Superior temporal gyrus (tissue), 1 donor: Measurements from ENCODE around the gene ELAVL2.
"Not testable (repeated sequence)": the region's sequence is repeated elsewhere in the genome, so short reads cannot be mapped to it uniquely, and the experiment has no call there.

ENCODE experiments used
- DNase-seq: peaks from one replicate; pipeline ENCODE4 v3.0.0-alpha.2; 2016; ENCODE audit errors: extremely low spot score

ELAVL2 gene

DNA sequence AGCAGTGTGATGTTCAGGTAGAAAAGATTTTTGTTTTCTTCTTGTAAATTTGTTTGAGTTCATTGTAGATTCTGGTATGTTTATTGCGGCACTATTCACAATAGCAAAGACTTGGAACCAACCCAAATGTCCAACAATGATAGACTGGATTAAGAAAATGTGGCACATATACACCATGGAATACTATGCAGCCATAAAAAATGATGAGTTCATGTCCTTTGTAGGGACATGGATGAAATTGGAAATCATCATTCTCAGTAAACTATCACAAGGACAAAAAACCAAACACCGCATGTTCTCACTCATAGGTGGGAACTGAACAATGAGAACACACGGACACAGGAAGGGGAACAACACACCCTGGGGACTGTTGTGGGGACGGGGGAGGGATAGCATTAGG, 103.0 kb downstream of the ELAVL2 start:
- DNase-seq, result not testable (repeated sequence)

DNA sequence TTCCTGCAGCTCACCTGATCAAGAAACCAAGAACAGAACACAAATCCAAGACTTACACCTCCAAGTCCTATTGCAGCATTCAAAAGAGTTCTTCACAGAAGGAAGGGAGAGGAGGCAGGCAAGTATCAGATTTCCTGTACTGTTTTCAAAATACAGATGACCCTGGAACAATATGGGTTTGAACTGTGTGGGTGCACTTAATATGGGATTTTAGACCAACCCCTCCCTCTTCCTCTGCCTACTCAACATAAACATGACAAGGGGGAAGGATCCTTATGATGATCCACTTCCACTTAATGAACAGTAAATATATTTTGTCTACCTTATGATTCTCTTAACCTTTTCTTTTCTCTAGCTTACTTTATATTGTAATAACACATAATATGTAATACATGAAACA, 104.6 kb downstream of the ELAVL2 start:
- DNase-seq, result no peak

DNA sequence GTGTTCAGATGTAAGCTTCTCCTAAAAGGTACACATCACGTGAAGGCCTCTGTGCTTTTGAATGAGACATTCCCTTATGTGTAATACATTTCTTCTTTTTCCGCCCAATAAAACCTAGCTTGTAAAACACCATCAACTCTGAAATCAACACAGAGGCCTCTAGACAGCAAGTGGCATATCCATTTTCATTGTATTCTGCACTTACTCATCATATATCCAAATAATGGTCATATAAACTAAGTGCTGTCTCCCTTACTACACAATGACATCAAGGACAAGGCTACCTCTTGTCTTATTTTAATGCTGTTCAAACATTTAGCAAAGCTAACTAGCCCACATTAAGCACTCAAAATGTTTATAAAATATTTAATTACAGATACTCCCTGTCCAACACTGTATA, 108.5 kb downstream of the ELAVL2 start:
- DNase-seq, result no peak

DNA sequence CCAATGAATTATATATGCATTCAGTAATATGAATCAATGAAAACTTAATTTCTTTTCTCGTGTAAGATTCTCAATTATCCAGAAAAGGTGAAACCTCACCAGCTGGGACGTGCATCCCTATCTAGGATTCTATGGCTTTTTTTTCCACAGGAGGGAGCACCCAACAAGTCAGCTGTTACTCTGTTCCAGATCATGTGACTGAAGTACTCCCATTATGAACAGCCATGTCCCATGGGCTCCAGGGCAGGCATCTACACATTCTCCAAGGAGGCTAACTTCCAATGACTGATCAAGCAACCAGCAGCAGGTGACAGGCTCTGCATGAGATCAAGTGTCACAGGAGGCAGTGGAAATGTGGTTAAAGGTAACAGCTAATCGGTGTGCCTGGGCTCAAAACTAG, 118.8 kb downstream of the ELAVL2 start:
- DNase-seq, result no peak

DNA sequence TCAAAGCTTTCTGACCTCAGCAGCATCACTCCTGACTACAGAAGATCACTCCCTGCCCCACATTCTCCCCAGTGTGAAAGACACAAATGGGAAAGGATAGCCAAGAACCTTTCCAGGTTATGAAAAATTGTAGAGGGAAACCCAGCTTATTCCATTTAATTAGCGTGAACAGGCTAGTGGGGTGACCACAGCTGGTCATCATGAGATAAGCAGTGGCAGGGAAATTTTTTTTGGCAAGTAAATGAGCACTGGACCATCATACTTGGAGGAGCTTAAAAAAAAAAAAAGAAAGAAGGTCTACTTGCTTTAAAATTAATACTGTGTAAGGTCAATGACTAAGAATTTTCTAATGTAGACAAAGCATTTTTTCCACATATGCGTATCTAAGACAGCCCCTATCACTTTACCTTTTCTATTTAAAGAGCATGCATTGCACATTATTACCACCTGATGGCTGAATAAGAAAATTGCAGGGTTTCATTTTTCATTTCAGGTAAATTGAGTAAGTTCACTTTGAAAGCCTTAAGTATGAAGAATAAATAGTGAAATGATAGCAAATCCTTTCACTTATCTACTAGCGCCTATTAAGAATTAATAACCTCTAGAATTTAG, 123.6 kb downstream of the ELAVL2 start:
- DNase-seq, result no peak

DNA sequence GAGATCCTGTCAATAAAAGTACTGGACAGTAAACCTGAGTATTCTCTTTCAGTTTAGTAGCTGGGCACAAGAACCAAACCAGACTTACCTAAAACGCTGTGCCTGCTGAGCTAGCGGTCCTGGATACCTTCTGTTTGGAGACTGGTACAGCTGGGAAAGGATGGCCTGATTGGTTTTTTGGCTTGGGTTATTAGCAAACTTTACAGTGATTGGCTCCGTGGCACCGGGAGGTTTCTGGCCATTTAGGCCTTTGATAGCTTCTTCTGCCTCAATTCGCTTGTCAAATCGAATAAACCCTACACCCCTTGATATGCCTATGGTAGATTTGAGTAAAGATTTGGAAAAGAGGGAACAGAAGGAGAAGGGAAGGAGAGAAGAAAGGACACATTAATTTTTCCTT, 124.7 kb downstream of the ELAVL2 start:
- DNase-seq, result no peak

DNA sequence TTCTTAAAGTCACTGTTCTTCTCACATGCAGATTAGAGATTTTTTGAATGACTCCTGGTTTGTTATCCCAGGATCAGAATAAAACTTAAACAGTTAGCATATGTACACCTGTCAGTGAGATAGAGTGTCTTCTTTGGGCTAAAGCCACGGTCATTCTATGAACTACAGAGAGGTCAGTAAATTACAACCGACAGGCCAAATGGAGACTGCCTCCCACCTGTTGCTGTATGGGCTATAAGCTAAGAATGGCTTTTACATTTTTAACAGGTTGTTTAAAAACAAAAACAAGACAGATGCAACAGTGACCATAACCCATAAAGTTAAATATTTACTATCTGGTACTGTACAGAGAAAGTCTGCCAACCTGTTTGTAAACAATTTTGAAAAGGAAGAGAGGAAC, 125.7 kb downstream of the ELAVL2 start:
- no peak for DNase-seq

DNA sequence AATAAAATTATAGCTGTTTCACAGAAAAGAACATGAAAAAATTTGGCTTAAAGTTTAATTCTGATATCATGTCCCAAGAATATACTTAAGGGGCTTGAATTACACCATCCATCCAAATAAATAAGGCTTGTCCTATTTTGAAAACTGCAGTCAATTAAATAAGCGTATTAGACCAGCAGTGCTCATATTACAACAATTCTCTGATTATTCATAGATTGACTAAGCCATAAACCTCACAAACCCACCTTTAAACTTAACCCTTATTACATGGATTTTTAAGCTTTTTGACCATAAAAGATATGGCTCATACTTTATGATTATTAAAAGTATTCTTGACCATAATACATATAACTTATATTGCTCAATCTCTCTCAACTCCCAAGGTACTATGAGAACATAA, 127.9 kb downstream of the ELAVL2 start:
- no peak for DNase-seq

DNA sequence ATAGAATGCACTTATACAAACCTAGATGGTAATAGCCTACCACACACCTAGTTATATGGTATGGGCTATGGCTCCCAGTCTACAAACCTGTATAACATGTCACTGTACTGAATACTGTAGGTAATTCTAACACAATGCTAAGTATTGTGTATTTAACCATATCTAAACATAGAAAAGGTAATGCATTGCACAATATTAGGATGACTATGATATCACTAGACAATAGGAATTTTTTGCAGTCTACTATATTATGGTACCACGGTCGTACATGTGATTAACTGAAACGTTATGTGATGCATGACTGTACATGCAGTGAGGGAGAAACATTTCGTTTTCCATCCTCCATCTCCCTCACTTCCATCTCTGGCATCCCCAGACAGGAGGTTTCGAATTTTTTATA, 130.5 kb downstream of the ELAVL2 start:
- DNase-seq, result no peak

DNA sequence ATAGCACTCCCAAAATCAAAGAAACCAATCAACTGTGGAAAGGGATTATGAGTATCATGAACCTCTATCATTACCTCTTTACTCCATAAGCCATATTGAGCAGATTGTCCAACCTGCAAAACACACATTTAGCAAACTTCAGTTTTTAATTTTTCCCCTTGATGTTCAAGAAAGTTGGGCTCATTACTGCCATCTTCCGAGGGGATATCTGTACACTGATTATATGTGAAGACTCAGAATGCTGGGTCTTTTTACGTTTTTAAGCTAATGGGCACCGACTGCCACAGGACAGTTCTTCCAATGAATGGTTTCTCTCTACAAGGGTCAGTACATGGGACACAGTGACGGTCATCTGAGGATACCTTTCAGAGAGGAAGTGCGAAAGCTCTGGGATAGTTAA, 132.7 kb downstream of the ELAVL2 start:
- no peak for DNase-seq

DNA sequence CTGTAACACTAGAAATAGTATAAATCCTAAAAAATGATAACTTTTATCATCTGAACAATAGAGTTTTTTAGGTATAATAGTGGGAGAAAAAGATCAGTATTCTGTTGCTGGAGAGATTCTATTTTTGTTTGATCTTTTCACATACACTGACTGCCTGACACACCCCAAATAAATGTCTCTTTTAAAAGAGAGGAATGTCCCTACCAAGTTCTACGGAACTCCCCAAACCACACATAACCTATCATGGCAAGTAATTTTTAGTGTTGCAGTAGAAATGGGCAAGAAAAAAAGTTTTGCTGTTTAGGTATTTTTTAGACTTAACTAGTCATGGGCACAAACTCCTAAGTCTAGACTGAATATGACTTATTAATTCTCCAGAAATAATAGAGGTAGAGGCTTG, 139.1 kb downstream of the ELAVL2 start:
- no peak for DNase-seq

DNA sequence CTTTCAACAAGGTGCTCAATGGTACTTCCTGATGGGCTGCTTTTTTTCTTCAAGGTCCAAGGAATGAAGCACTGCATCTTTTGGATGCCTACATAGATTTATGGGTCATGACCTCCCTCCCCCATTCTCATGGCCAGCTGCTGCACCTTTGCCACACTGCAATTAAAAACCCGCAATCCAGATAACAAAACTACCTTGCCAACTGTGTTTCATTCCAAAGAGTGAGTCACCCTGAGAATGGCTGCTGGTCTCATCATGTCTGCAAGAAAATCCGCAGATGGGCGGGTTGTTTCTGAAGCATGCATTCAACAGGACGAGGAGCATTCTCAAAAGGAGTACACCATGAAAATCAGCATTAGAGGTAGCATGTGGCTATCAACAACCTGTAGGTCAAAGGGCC, 139.8 kb downstream of the ELAVL2 start:
- DNase-seq, result no peak

DNA sequence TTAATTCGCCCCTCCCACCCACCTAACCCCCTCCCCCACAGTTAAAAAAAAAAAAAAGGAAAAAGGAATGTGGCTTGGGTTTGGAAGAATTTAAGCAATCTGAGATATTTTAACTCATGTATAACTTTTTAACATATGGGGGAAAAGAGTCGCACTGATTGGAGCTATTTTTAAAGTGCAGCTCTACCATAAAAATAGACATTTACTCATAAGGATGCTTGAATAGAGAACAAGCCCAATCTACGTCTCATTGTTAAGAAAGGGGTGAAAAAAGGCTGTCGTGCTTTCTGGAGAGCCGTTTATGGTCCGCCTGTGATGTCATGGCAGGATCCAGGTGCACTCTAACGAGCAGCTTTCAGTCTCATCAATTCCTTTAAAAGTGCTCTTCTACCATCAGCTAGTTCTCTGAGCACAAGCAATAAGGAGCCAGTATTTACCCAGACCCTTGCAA, 142.4 kb downstream of the ELAVL2 start:
- DNase-seq, result no peak

DNA sequence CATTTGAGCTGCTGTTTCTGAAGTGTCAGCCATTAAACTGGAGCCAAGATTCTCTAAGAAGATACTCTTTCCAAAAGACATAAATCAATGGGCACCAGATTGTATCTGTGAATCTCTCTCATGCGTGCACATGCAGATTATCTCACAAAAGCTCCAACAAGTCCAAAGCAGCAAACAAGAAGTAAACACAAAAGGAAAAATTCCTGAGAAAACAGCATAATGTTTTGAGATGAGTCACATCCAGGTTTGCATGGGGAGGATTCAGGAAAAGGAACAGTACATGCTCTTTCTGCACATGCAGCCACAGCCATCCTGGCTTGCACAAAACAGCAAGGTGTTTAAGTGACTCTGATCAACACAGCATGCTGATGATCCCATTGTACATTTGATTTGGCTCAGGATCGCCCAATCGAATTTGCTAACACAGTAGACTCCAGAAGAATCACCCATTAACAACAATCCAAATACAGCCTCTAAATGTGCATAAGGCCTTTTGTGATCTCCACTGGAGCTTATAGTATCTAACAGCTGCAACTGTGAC, 143.1 kb downstream of the ELAVL2 start:
- DNase-seq, result peak; percentile 56

DNA sequence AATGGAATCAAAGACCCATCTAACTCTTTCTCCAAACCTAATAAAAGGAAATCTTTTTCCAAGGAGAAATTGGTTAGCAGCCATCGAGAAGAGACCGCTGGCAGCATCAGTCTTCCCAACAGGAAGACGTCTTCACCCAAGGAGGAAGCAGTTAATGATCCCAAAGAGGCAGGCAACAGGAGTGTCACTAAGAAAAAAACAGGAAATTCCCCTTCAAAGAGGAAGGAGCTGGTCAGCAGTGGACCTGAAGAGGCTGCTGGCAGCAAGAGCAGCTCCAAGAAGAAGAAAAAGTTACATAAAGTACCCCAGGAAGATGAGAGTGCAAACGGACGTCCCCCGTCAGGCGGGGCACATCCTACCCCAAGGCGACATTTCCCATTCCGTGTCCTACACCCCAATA, 143.7 kb downstream of the ELAVL2 start:
- DNase-seq, result no peak

DNA sequence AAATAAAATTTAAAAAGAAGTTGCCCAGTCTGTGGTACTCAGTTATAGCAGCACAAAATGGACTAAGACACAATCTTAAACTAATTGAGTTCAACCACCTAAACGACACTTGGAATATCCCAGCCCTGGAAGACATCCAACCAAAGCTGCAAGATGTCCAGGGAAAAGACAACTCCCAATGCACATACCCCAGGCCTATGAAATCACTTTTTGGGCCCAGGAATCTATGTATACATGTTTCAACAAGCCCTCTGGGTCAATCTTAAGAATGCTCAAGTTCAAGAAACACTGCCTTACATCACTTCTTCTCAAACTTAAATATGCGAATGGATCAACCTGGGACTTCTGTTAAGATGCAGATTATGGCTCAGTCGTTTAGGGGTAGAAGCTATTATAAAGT, 148.6 kb downstream of the ELAVL2 start:
- DNase-seq, result no peak

DNA sequence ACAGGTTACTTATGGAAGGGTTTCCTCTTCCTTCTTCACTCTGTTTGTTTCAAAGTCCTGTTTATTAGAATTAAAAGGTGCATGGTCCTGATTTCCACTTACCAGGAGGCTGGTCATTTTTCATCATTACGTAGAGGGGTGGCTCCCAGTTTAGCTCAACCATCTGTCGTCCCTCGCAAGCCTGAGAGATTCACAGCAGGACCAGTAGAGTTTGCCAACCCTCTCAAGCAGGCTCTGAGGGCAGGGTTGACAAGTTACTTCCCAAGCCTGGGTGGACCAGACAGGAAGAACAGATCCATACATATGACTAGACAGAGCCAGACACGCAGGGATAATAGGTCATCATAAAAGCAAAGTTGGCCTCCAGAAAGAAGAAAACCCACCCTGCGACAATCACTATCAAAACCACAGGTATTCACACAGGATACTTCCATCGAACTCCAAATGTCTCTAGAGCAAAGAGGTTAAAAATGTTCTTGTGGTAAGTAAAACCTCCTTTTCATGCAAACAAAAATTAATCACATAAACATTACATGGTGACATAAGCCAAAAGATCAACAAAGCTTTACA, 151.9 kb downstream of the ELAVL2 start:
- no peak for DNase-seq

DNA sequence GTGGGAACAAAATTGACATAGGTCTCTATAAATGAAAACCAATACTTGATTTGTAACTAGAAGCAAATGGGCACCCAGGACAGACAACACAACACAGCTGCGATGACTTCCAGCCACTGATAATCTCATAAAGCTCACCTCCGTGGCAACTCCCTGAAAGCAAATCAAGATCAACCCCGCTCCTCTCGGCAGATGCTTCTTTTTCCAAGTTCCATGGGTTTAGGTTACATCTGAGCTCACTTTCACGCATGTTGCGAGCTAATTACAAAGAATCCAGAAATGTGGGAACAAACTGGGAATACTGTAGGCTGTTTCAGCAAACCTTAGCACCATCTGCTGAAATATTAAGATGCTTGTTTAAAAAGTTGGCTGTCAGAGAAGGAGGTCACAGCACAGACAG, 153.9 kb downstream of the ELAVL2 start:
- no peak for DNase-seq

DNA sequence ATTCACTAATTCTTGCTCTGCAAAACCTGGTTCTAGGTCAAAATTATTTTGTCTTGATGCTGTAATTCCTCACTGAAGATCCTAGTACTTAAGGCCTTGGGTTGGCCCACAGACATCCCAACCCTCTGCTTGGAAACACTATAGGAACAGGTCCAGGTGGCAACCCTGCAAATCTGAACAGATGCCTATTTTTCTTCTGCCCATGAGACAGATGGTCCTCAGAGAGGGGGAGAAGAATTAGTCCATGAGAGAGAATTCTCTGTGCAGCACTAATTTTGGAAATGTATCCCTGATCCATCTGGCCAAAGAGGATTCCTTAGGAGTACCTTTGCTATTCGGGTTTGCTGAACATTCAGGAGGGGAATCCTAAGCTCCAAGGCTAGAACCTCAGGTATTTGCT, 156.3 kb downstream of the ELAVL2 start:
- no peak for DNase-seq

DNA sequence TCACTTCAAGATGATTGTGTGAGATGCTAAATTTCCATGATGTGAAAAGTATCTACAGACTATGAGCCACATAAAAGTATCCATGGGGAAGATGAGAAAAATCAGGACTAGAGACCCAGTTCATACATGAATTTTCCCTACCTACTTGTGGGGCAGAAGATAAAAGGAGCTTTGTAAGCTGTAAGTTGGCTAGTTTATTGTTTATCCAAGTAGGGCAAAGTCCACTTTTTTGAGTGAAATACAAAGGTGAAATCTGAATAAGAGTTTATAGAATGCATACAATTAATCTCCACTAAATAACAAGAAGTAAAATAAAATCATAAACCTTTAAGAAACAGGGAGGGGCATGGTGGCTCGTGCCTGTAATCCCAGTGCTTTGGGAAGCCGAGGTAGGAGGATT, 160.4 kb downstream of the ELAVL2 start:
- no peak for DNase-seq

DNA sequence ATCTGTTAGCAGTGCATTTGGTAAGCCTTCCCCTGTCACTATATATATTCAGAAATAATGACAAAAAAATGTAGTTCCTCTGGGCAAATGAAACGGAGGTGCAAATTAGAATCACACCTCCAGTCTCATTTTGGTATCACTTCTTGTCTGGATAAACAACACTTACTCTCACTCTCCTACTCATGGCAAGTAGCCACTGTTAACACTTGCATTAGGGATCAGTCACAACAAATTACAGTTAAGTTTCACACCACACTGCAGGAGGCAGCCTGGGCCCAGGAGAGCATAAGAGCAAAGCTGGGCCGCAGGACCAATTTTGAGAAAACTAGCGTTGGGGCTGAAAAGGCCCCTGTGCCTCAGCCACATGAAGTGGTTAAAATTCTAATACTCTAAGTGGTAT, 161.0 kb downstream of the ELAVL2 start:
- no peak for DNase-seq

DNA sequence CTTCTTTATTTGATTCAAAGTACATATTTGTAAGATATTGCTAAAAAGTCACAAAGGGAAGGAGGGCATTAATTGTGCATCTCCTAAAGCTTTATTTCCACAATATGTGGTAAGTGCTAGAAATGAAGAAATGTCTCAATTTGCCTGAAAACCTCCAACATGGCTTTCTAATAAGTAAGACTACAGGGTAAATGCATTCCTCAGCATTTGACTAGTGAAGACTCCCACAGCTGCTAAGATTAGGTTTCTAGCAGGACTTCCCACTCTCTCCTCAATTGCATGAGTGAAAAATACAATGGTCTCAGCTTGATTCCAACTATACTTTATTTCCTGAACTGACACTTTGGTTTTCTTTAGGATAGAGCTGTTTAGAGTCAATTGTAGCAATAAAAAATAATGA, 162.1 kb downstream of the ELAVL2 start:
- DNase-seq, result no peak

DNA sequence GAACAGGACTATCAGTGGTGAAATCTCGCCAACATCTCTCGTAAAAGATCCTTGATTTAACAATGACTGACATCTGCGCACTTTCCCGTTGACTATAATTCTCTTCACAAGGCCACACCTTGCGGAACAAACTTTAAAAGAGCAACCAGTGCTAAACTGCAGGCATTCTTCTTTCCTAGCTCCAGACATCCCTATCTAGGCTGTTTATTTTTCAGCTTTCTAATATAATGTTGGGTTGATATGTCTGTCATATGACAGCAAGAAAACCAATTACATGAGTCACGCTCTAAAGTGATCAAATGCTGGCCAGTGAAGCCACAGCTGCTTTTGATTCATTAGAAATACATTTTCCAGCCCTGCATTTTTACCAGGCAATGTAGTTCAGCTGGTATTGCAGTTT, 162.5 kb downstream of the ELAVL2 start:
- DNase-seq, result no peak

DNA sequence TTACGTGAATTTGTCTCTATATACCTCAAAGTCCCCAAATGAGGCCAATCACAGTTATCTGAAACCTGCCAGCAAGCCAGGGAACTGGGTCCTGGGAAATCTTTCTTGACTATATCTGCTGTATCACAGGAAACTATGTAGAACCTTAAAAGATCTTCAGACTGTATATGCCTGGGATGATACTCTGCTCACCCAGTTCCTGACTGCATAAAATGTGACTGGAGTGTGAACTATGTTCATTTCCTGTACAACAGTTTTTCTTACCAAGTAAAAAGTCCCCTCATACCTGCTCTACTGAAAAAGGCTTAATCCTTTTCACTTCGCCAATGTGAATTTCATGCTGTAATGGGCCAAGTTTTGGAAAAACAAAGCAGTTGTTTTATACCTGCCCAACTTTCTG, 162.9 kb downstream of the ELAVL2 start:
- DNase-seq, result no peak
